ENCODE results near the gene WNT9A.

The WNT9A gene

DNA sequence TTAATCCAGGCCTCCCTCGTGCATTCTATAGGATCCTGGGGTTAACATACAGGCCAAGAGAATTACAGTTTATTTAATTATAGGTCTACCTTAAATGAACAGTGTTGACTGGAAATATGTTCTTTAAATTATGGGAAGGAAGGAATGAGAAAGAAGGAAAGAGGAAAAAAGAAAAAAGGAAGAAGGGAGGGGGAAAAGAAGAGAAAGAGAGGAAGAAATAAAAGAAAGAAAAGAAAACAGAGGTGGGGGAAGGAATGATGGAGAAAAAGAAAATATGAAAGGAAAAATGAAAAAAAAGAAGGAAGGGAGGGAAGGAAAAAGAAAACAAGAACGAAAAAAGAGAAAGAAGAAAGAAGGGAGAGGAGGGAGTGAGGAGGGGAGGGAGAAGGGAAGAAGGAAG is 38.5 kb downstream of the WNT9A start:
- H3K4me3 ChIP-seq (ENCODE audit: low read depth, low read length), result no peak overlapping the region
- DNase-seq (ENCODE audit: low read depth, low spot score), result no peak
- in situ Hi-C loops (cut with HindIII; ENCODE audit: low sequenced_read_pairs), result no loop called here
- no peak for TF ChIP-seq CTCF (IDR thresholded peaks at IDR 0.05; ENCODE audit: low read depth, low read length)

DNA sequence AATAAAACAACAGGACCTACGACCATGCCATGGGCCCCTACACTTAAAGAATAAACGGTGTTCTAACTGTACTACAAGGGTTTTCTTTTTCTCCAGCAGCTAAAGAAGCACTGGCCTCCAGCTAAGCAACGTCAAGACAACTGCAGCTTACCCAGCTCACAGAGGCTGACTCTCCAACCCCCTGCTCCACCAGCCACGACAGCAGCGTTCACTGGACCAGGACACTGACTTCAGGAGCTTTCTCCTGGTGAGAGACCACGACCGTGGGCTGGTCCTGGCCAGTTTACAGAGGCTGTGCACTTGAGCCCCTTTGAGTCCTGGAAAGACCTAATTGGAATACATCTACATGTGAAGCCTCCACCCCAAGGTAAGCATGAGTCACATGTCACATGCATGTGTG is 39.4 kb downstream of the WNT9A start:
- H3K4me3 ChIP-seq (ENCODE audit: low read depth, low read length), result no peak overlapping the region
- no peak for TF ChIP-seq CTCF (IDR thresholded peaks at IDR 0.05; ENCODE audit: low read depth, low read length)
- no peak for DNase-seq (ENCODE audit: low read depth, low spot score)
- in situ Hi-C loops (cut with HindIII; ENCODE audit: low sequenced_read_pairs), result no loop called here

DNA sequence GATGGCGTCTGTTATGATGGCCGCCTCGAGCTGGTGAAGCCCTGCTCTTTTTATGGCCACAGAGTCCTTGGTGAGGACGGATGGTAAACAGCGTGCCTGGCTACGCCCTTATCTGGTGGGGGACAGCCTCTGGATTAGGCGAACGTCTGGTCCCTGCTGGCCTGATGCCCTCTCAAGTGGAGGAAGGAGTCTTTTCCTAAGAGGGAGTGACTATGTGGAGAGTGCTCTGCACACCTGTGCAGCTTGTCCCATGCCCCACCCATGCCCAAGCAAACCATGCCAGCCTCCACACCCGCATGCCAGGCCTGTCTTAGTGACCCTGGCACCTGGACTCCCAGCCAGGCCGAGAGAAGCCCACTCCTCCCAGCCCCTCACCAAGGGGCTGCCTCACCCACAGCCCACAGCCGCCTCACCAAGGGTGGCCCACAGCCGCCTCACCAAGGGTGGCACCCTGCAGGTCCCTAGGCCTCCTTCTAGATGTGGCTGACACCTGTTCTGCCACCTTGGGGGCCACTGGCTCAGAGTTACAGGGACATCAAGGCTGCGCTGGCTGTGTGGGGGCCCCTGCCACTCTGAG is 40.2 kb downstream of the WNT9A start:
- no peak overlapping the region for H3K4me3 ChIP-seq (ENCODE audit: low read depth, low read length)
- no peak for DNase-seq (ENCODE audit: low read depth, low spot score)
- TF ChIP-seq CTCF (IDR thresholded peaks at IDR 0.05; ENCODE audit: low read depth, low read length), result no peak
- in situ Hi-C loops (cut with HindIII; ENCODE audit: low sequenced_read_pairs), result no loop called here

DNA sequence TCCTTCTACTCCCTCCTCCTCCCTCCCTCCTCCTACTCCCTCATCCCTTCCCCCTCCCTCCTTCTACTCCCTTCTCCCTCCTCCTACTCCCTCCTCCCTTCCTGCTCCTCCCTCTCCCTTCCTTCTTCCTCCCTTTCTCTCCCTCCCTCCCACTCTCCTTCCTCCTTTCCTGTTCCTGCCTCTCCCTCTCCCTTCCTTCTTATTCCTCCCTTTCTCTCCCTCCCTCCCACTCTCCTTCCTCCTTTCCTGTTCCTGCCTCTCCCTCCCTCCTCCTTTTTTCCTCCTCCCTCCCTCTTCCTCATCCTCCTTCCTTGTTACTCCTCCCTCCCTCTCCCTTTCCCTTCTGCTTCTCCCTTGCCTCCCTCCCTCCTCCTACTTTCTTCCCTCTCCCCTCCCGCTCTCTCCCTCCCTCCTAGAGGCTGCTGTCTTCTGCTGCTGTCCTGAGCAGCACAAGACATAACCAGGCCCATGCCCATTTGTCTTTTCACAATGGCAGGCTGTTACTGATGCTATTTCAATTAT is 41.1 kb downstream of the WNT9A start:
- H3K4me3 ChIP-seq (ENCODE audit: low read depth, low read length), result no peak overlapping the region
- DNase-seq (ENCODE audit: low read depth, low spot score), result no peak
- no peak for TF ChIP-seq CTCF (IDR thresholded peaks at IDR 0.05; ENCODE audit: low read depth, low read length)
- in situ Hi-C loops (cut with HindIII; ENCODE audit: low sequenced_read_pairs), result no loop called here

DNA sequence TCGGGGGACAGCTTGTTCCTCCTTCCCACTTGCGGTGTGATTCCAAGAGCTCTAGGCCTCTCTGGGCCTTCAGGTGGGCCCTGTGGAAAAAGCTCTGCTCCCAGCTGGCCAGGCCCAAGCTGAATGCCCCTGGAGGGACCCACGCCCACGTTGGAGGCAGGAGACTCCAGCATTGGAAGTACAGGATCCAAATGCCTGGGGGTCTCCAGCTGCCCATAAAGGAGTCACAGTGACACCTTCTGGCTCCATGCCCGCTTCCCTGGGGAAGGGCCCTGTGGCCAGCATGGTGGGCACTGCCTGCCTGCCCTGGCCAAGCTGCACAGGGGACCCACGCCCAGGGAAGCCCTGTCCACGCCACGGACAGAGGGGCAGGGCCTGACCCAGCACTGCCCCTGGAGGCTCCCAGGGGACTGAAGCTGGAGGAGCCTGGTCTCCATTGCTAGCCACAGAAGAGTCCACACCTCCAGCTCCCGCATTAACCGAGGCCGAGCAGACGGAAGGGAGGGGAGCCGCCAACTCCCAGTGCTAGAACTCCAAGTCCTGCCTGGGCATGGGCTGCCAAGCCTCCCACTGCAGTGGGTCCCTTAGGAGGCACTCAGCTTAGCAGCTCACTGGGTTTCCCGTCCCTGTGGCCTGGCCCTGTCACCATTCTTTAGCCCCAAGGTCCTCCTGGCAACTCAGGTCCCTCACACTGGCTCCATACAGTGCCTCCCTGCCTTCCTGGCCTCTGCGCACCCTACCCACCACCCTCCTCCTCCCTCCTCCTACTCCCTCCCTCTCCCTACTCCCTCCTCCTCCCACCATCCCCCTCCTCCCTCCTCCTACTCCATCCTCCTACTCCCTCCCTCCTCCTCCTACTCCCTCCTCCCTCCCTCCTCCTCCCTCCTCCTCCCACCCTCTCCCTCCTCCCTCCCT is 41.9 kb downstream of the WNT9A start:
- DNase-seq (ENCODE audit: low read depth, low spot score), result no peak
- no peak overlapping the region for H3K4me3 ChIP-seq (ENCODE audit: low read depth, low read length)
- in situ Hi-C loops (cut with HindIII; ENCODE audit: low sequenced_read_pairs), result no loop called here
- no peak for TF ChIP-seq CTCF (IDR thresholded peaks at IDR 0.05; ENCODE audit: low read depth, low read length)

DNA sequence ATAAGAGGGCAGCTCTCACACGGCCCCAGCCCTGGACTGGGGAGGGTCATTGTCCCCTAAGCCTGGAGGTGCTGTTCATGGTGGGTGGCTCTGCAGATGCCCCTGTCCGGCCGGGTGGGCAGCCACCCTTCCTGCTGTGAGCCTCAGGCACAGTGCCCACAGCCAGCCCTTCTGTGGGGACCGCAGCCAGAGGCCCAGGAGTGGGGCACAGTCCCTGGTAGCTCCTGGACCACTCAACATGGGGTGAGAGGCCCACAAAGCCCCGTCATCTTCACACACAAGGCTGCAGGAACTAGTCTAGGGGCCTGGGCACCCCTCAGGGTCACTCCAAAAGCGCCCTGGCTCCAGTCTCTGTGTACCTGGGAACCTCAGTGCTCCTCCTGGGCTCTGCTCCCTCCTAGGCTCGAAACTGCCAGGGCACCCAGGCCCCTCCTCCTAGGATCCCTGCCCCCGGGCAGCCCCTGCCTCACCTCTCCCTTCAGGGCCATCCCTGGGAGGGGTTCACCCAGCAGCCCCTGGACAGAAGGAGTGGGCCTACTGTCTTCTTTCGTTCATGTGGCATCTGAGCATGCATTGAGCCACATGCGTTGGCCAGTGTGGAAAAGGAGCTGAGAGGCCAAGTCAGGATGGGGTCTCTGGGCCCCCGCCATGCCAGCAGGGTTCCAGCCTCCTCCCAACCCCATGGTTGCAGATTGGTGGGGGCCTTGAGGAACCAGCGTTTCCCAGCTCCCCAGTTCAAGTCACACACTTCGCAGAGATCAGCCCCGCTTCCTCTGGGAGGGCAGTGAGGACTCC is 43.0 kb downstream of the WNT9A start:
- DNase-seq (ENCODE audit: low read depth, low spot score), result no peak
- TF ChIP-seq CTCF (IDR thresholded peaks at IDR 0.05; ENCODE audit: low read depth, low read length), result no peak
- in situ Hi-C loops (cut with HindIII; ENCODE audit: low sequenced_read_pairs), result no loop called here
- H3K4me3 ChIP-seq (ENCODE audit: low read depth, low read length), result no peak overlapping the region

Data from astrocyte of the spinal cord (primary cell).